Measurements from ENCODE around the gene RFPL1. TPM values are rescaled to one million over a fixed set of nuclear protein-coding genes. Genes with fewer than 3 reads are reported as not detected.
A peak's percentile ranks its signal among the peaks of the same experiment; 100 is the strongest.

The RFPL1 gene
- total and polyA plus RNA-seq, 2 experiments from 2014 or later = not detected

GRCh38 chr22:29483254-29483653 is 44.9 kb downstream of the RFPL1 start:
- H3K9me3 Mint-ChIP-seq = peaks cover 10% of the 10 kb centered on the region; the same call in 2 of the 3 replicates
- Histone ChIP-seq H3K4me2 (no peak overlapping the region), H2AFZ (no peak overlapping the region), H4K20me1 (replicated peaks; ENCODE audit: insufficient read depth) (no peaks in the 10 kb centered on the region; the same call in 1 of the 2 replicates), H3K9me2 (ENCODE audit: insufficient read depth) (no peaks in the 10 kb centered on the region), H3K4me3 (no peak overlapping the region), H3K79me2 (replicated peaks; ENCODE audit: insufficient read depth) (no peaks in the 10 kb centered on the region), H3K36me3 (ENCODE audit: insufficient read depth) (peaks cover 8% of the 10 kb centered on the region; the same call in 1 of the 2 replicates), H3K27ac (ENCODE audit: low read depth) (no peak overlapping the region), H3K4me1 (ENCODE audit: insufficient read depth) (peaks cover 20% of the 10 kb centered on the region), H3K27me3 (ENCODE audit: insufficient read depth) (peaks cover 44% of the 10 kb centered on the region), H3F3A (replicated peaks; ENCODE audit: low read depth) (peaks cover 7% of the 10 kb centered on the region; the same call in 1 of the 2 replicates)
- no peak for ATAC-seq
- H3K36me3 Mint-ChIP-seq (ENCODE audit: low read depth) = peaks cover 21% of the 10 kb centered on the region
- H3K4me3 Mint-ChIP-seq = no peak overlapping the region
- H3K27me3 Mint-ChIP-seq (ENCODE audit: insufficient read depth, low read depth, poor library complexity) = peaks cover 42% of the 10 kb centered on the region
- H3K27ac Mint-ChIP-seq = no peak overlapping the region
- no peak for DNase-seq (ENCODE audit: low spot score)
- no peak for TF ChIP-seq ZNF331 (CRISPR knock-in tag; IDR thresholded peaks at IDR 0.05; ENCODE audit: low read depth)
- peak in 1 of 2 experiments; percentile 13; a peak in 1 of 4 replicates for TF ChIP-seq CTCF (conservative IDR thresholded peaks at IDR 0.05; ENCODE audit: low read depth in 2 of 2)
- TF ChIP-seq, protein P1, sequence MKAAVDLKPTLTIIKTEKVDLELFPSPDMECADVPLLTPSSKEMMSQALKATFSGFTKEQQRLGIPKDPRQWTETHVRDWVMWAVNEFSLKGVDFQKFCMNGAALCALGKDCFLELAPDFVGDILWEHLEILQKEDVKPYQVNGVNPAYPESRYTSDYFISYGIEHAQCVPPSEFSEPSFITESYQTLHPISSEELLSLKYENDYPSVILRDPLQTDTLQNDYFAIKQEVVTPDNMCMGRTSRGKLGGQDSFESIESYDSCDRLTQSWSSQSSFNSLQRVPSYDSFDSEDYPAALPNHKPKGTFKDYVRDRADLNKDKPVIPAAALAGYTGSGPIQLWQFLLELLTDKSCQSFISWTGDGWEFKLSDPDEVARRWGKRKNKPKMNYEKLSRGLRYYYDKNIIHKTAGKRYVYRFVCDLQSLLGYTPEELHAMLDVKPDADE (IDR thresholded peaks at IDR 0.05) = no peak
- TF ChIP-seq NANOG (IDR thresholded peaks at IDR 0.05; ENCODE audit: borderline replicate concordance) = no peak
- no peak for TF ChIP-seq STAT1 (IDR thresholded peaks at IDR 0.05; ENCODE audit: unreplicated experiment)
- H3K4me1 Mint-ChIP-seq = peaks cover 30% of the 10 kb centered on the region

DNA sequence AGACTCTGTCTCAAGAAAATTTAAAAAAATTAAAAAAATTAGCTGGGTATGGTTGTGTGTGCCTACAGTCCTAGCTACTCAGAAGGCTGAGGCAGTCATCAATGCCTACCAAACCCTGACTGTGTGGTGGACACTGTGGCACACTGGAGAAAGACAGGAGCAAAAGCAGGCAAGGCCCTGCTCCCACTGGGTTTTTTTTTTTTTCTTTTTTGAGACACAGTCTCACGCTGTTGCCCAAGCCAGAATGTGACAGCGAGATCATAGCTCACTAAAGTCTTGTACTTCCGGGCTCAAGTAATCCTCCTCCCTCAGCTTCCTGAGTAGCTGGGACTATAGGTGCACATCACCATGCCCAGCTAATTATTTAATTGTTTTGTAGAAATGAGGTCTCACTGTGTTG is 46.3 kb downstream of the RFPL1 start:
- no peaks in the 10 kb centered on the region for H3K9me2 ChIP-seq (ENCODE audit: insufficient read depth)
- H3K4me3 ChIP-seq = no peak overlapping the region
- no peaks in the 10 kb centered on the region for H3K79me2 ChIP-seq (replicated peaks; ENCODE audit: insufficient read depth)
- peaks cover 8% of the 10 kb centered on the region; the same call in 1 of the 2 replicates for H3K36me3 ChIP-seq (ENCODE audit: insufficient read depth)
- Mint-ChIP-seq H3K27me3 (ENCODE audit: insufficient read depth, low read depth, poor library complexity) (peaks cover 29% of the 10 kb centered on the region), H3K36me3 (ENCODE audit: low read depth) (peaks cover 30% of the 10 kb centered on the region), H3K9me3 (peaks cover 7% of the 10 kb centered on the region; the same call in 2 of the 3 replicates), H3K4me1 (peaks cover 17% of the 10 kb centered on the region), H3K27ac (no peak overlapping the region), H3K4me3 (no peak overlapping the region)
- H4K20me1 ChIP-seq (replicated peaks; ENCODE audit: insufficient read depth) = no peaks in the 10 kb centered on the region; the same call in 1 of the 2 replicates
- no peak overlapping the region for H2AFZ ChIP-seq
- no peak overlapping the region for H3K27ac ChIP-seq (ENCODE audit: low read depth)
- H3F3A ChIP-seq (replicated peaks; ENCODE audit: low read depth) = peaks cover 7% of the 10 kb centered on the region; the same call in 1 of the 2 replicates
- H3K27me3 ChIP-seq (ENCODE audit: insufficient read depth) = peaks cover 30% of the 10 kb centered on the region
- no peak for ATAC-seq
- H3K4me2 ChIP-seq = no peak overlapping the region
- no peak for DNase-seq (ENCODE audit: low spot score)
- peaks cover 10% of the 10 kb centered on the region for H3K4me1 ChIP-seq (ENCODE audit: insufficient read depth)
- TF ChIP-seq EZH2 (IDR thresholded peaks at IDR 0.05; ENCODE audit: low read depth, unreplicated experiment) = no peak
- TF ChIP-seq JUNB (IDR thresholded peaks at IDR 0.05; ENCODE audit: unreplicated experiment) = no peak
- TF ChIP-seq ZNF331 (CRISPR knock-in tag; IDR thresholded peaks at IDR 0.05; ENCODE audit: low read depth) = no peak
- TF ChIP-seq POLR2AphosphoS5 (IDR thresholded peaks at IDR 0.05; ENCODE audit: low read depth) = no peak
- TF ChIP-seq, protein P1 (IDR thresholded peaks at IDR 0.05) = no peak
- no peak for TF ChIP-seq CTCF (conservative IDR thresholded peaks at IDR 0.05; ENCODE audit: low read depth in 2 of 2)
- TF ChIP-seq NANOG (IDR thresholded peaks at IDR 0.05; ENCODE audit: borderline replicate concordance) = no peak
- TF ChIP-seq CREB1 (CRISPR knock-in tag; IDR thresholded peaks at IDR 0.05; ENCODE audit: low read depth) = no peak
- TF ChIP-seq STAT1 (IDR thresholded peaks at IDR 0.05; ENCODE audit: unreplicated experiment) = no peak
- TF ChIP-seq REST (IDR thresholded peaks at IDR 0.05; ENCODE audit: unreplicated experiment) = no peak
- TF ChIP-seq ZNF114 (CRISPR knock-in tag; IDR thresholded peaks at IDR 0.05) = no peak
- TF ChIP-seq EZH2phosphoT487 (IDR thresholded peaks at IDR 0.05; ENCODE audit: unreplicated experiment) = no peak
